ENCODE measurements around the gene SLTM.
"Not testable (repeated sequence)": the region's sequence is repeated elsewhere in the genome, so short reads cannot be mapped to it uniquely, and the experiment has no call there.

Gene SLTM

DNA sequence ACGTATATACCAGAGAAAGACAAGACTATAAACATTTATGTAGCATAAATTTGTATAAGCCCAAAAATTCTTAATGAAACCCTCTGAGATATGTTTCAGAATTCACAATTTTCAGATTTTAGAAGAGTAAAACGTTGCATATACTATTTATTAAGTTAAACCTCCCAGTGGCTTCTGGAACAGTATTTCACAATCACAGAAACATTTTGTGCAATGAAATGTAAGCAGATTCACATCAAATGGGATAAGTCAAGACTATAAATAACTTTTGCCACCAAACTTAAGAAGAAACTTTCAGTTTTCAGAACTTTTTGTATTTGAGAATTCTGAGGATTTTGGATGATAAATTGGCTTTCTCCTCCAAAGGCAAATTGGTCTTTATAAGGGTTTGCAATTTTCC is 9.2 kb downstream of the SLTM start:
- DNase-seq = no peak

DNA sequence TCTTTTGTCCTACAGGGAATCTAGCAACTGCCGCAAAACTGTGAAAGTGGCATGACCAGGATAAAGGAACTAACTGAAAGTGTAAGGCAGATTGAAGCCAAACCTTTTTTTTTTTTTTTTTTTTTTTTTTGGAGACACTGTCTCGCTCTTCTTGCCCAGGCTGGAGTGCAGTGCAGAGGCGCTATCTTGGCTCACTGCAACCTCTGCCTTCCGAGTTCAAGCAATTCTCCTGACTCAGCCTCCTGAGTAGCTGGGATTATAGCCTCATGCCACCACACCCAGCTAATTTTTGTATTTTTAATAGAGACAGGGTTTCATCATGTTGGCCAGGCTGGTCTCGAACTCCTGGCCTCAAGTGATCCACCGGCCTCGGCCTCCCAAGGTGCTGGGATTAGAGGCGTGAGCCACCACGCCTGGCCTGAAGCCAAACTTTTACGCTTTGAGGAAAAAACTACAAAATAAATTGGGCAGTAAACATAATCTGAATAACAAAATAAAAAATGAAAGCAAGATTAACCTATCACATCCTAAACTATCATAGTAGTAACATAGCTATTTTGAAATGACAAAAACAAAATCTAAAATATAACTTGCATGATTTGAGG is 9.7 kb downstream of the SLTM start:
- no peak for DNase-seq

DNA sequence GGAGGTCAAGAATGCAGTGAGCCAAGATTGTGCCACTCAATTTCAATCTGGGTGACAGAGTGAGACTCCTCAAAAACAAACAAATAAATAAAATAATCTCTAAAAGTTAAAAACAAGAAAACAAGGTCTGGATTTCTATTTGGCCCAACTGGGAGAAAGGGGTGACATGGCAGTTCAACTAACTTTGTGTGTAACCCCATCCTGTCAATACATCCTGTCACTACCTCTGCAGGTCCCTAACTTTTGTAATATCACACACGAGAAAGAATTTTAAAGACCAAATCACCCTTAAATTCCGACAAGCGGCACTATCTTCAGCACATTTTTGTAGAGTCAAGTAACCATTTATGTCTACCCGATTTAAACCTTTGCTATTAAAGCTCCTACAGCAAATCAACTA is 10.2 kb downstream of the SLTM start:
- no peak for DNase-seq

DNA sequence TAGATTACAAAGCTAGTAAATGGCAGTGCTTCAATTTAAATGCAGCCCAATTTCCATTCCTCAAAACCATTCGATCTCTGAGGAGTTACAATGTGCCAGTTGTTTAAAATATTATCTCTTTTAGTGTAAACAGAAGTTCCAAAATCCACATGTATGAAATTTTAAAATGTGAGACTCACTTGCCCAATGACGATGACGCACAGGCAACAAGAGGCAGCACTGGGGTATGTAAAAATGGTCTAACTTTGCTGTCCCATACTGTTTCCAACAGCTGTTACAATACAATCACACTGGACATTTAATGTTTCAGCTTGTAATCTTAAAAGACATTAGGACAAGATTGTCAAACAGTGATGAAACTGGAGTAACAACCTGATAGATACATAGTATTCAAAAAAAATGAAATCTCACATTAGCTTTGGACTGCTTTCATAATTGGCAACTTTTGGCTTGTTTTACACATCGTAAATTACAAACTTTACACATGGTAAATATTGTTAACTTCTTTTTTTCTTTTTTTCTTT is 12.2 kb downstream of the SLTM start:
- DNase-seq = no peak

DNA sequence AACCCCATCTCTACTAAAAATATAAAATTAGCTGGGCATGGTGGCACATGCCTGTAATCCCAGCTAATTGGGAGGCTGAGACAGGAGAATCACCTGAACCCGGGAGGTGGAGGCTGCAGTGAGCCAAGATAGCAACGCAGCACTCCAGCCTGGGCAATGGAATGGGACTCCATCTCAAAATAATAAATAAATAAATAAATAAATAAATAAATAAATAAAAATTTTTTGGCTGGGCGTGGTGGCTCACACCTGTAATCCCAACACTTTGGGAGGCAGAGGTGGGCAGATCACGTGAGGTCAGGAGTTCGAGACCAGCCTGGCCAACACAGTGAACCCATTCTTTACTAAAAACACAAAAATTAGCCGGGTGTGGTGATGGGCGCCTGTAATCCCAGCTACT is 13.0 kb downstream of the SLTM start:
- DNase-seq = not testable (repeated sequence)

DNA sequence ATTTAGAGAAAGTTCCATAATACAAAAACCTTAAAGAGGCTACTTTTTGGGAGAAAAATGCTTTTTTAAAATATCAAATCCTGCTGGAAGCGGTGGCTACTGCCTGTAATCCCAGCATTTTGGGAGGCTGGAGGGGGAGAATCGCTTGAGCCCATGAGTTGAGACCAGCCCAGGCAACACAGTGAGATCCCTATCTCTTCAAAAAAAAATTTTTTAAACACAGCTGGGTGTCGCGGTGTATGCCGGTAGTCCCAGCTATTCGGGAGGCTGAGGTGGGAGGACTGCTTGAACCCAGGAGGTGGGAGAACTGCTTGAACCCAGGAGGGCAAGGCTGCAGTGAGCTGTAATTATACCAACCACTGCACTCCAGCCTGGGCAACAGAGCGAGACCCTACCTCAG is 14.2 kb downstream of the SLTM start:
- DNase-seq = no peak

DNA sequence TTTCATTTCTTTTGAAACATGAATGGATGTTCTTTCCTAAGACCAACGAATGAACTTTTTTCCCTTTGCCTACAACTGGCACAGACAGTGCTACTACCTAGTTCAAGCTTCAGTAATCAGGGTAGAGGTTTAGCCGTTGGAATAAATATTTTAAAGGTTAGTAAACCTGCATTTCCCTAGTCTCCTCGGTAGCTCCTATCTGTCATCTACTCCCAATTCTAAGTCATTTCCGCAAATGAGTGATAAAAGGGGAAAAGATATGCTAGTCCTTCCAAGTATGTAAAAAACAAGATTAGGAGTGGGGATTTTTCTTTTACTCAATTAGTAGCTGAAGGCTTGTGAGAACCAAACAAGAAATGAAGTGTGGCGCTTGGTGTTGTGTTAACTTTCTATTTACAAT is 15.2 kb downstream of the SLTM start:
- DNase-seq = no peak

DNA sequence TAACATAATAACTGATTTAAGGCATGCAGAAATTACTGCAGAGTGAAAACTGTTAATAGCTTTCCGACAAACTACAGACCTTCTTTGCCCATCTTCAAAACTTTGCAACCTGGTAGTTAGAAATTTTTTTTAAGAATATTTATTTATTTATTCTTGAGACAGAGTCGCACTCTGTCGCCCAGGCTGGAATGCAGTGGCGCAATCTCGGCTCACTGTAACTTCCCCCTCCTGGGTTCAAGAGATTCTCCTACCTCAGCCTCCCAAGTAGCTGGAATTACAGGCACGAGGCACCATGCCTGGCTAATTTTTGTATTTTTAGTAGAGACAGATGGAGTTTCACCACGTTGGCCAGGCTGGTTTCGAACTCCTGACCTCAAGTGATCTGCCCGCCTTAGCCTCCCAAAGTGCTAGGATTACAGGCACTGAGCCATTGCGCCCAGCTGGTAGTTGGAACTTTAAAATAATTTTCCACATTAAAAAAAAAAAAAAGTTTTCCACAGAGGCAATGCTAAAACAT is 15.8 kb downstream of the SLTM start:
- DNase-seq = not testable (repeated sequence)

DNA sequence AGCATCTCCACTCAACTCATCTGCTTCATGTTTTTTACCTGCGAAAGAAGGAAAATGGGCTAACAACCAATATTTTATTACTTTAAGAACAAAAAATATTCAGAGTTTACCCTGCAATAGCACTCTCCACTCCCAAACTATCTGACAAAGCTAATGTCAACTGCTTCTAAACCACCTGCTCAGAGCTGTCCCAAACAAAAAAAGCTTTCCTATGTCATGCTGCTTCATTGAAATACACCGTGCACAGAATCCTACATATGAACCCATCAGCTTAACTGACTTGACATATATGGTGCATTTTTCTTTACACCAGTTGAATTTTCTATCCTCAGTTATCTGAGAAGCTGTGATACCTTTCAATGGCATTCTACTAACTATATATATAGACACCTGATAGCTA is 16.5 kb downstream of the SLTM start:
- no peak for DNase-seq

DNA sequence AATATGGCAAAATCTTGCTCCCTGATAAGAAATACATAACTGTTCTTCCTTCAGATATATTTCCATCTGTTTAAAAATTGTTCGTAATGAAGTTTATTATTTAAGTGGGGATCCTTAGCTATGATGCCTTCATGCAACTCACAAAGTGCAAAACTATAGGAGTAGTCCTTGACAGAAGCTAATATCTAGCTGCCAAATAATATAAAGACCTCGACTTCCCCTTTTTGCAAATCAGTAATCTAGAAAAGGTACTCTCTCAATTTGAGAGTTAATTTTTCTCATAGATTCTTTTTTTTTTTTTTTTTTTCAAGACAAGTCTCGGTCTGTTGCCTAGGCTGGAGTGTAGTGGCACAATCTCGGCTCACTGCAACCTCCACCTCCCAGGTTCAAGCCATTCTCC is 23.0 kb downstream of the SLTM start:
- no peak for DNase-seq

DNA sequence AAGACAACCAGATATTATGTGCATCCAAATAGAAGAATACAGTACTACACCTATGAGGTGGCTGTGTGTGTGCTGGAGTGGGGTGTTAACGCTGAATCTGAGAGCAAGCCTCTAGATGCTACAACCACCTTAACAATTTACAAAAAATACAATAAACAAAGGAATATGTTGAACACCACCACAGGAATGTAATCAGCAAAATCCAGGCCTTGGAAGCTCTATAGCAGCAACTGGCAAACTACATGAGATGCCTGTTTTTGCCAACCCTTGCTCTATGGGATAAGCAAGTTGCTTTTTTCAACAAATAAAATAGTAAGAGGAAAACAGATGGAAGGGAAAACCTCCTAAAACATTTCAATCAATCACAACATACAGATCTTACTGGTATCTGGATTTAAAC is 23.9 kb downstream of the SLTM start:
- no peak for DNase-seq

DNA sequence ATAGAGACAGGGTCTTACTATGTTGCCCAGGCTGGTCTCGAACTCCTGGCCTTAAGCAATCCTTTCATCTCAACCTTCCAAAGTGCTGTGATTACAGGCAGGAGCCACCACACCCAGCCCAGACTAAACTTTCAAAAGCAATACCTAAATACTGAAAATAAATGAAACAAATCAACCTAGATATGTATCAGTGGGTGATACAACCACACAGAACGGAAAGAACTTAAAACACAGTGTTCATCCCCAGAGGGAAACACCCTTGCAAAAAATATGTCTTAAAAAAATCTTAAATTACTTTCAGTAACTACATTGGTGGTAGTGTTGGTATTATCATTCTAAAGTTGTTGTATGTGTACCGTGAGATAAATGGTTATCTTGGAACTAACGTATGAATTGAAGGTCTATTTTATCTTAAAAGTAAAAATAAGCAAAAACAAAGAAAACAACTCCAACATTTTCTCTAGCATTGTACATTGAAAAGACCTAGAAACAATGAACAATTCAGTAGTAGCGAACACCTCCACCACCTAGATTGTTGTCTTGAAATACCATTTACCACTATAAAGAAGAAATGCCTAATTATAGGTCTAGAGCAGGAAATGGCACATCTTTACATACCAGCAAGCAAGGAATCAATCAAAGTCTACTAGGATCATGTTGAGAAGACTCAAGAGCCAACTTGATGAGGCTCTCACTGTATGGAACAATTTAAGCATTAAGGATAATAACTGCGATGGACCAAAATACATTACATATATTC is 24.7 kb downstream of the SLTM start:
- DNase-seq = no peak

DNA sequence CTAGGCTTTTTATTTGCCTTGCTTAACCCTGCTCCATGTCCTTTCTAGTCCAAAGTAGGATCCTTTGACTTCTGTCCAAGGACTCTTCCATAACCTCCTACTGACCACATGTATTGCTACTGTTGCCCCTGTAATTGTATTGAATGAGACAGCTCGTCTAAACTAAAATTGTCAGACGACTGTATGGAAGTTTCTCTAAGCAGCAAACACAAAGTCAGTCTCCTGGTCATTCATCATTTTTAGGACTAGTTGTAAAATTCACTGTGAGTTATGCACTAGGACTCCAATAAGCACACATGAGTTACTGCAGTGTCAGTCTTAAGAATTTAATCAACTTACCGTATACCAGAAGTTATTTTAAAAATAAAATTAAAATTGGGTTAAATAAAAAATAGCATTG is 32.8 kb downstream of the SLTM start:
- no peak for DNase-seq

DNA sequence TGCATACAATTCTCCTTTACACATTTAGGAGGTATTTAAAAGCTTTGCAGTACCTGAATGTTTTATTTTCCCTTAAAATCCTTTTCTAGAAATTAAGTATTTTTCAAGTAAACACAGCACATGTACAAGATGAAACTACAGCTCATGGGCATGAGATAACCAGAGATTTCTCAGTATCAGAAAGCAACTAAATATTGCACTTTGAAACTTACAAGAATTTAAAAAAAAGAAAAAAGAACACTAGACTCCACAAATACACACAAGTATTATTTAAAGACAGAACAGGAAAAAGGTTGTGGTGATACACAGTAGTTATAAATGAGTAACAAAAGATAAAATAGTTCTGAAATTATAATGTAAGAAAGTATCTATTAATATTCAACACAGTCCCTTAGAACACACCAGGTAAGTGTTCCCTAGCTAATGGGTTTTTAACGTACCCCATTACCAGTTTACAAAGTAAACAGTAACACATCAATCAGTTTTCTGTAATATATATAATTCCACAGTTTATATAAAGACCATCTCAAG is 35.3 kb downstream of the SLTM start:
- DNase-seq = no peak

DNA sequence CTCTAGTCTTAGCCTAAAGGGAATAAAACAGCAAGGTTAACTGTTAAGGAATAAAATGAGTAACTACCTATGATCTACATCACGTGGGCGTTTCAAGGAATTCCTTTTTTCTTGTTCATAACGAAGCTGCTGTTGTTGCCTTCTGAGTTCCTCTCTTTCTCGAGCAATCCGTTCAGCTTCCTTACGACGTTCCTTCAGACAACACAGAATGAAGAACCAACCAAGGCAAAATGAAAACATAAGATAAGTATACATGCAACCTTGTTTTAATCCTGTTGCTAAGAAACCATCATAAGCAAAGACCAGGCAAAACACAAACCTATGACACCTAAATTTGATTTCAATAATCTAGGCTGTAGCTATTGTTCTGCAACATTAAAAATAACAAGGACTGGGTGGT is 44.1 kb downstream of the SLTM start:
- DNase-seq = no peak

DNA sequence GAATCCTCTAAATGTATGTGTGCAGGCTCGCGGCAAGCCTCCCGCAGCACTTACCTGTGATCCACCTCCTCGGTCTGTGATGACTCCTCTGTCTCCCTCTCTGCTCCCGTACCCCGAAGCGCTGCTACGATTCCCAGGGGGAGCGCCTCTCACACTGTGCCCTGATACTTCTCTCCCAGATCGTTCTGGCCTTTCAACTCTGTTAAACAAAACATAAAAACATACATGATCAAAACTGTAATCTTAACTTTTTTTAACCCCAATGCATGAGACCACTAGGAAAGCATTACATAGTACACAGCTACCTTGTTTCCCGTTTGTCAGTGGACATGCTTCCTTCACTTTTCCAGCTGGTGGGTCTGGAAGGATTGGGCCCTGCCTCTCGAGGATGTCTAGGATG is 46.6 kb downstream of the SLTM start:
- no peak for DNase-seq

DNA sequence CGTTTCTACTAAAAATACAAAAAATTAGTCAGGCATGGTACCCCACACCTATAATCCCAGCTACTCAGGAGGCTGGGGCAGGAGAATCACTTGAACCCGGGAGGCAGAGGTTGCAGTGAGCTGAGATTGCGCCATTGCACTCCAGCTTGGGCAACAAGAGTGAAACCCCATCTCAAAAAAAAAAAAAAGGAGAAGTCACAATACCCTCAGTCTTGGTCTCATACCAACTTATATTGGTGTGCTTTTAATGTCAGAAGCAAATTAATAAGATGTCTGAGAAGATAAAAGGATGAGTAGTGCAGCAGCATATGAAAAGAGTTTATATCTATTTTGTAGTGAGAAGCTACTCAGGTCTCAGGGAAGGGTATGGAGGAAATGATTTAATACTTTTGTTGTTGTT is 49.6 kb downstream of the SLTM start:
- not testable (repeated sequence) for DNase-seq

DNA sequence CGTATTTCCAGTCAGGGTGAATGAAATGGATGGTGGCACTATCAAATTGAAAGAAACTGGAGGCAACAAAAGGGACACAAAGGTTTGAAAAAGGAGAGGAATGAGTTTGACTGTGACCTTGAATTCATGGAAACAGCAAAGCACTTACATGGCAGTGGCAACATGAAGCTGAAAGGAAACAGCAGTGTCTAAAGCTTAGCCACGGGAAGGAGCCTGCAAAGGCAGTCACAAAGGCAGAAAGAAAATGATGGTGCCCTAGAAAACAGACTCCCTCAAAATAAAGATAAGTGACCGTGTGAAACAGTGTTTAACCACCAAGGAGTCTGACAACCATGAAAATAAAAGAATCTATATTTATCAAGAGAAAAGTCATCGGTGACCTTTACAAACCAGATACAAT is 51.2 kb downstream of the SLTM start:
- no peak for DNase-seq

DNA sequence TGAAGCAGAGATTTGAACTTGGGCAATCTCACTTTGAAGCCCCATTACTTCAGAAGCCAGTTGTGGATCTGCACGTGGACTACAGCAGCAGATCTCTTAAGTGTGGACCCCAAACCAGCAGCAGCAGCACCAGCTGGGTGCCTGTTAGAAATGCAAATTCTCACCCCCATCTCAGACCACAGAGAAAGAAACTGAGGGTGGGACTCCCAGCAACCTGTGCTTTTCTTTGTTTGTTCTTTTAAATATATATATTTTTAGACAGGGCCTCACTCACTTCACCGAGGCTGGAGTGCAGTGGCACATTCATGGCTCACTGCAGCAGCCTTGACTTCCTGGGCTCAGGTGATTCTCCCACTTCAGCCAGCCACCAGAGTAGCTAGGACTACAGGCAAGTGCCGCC is 53.2 kb downstream of the SLTM start:
- no peak for DNase-seq

DNA sequence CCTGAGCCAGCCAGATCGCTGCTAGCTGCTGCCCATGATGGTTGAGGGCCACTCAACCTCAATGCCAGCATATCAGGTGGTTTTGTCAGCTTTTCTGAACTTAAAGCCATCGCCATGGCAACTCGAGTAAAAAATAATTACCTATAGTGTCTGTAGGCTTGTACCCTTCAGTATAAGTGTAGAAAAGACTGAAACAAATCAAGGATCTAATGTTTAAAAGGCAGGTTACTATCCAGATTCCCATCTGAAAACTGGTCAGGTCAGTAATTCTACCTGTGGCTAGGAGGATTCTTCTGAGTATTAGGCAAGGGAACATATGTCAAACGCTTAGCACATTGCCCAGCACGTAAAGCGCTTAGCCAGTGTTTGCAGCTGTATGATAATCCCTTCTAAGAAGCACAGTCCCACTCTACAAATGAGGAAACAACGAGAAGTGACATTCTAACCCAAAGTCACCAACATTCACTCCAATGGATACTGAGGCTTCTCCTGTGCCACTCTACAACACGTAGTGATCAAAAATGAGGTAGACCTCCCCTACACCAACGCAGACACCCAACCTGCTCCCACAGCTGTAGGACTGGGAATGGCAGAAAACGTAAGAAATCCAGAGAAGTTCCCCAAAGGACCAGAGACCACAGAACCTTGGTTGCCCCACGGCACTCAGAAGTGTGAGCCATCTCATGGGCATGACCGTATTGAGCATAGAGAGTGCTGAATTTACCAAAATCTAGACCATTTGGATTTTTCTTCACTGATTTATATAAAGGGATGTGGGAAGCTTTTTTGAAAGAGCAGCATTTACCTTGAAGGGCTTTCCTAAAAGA is 55.3 kb downstream of the SLTM start:
- DNase-seq = no peak

DNA sequence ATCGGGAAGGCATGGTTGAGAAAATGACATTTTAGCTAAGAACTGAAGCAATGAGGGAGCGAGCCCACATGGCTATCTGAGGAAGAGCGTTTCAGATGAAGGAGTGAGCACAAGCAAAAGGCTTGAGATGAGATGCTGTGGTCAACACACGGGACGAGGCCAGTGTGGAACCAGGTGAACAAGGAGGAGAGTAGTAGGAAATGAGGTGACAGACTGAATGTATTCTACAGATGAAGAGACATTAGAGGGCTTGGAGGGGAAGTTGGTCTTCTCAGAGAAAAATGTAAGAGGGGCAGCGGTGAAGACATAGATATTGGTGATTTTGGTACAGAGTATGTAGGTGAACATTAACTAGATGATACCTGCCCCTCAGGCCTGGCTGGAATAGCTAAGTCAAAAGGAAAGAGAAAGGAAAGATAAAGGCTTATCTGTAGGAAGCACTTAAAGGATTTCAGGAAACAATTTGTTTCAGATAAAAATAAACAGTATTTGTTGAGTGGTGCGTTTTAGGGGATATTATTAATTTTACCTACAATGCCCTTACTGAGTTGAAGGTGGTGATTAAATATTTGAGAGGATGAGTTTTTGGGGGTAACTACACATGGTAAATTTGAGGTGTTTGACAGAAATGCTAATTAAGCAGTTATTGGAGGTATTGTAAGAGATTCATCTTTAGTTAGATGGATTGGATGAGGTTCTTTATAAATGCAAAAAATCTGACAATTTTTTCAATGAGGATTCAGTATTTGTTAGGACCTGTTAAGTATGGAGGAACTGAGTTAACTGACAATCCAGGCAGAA is 57.0 kb downstream of the SLTM start:
- DNase-seq = no peak

DNA sequence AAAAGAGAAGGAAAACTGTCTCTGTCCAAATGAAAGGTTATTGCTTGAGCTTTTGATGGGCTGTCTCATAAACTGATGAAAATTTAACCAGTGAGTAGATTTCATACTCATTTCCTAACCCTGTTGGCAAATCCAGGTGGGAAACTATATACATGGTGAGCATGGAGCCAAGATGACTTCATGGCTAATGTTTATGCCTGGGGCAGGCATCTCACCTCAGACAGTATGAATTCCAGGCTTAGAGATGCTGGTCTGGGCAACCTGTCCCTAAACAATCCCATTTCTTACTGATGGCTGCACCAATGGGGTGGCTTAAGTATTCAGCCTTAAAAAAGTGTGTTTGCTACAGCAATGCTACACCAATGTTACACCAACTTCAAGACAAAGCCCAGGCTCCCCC is 58.1 kb downstream of the SLTM start:
- no peak for DNase-seq

DNA sequence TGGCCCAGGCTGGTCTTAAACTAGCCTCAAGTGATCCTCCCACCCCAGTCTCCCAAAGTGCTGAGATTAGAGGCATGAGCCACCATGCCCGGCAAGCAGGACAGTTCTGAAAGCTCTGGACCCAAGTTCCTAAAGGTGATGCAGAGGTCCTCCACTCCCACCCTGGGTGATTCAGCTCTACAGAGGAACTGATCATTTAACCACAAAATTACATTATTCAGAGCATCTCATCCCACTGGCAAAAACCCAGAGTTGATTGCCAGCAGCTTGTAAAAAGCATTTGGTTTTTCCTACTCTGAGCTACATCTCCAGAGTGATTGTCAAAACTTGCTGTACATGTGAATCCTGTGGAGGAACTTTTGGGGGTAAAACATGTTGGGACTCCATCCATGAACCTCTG is 60.2 kb downstream of the SLTM start:
- DNase-seq = no peak
